ENCODE results near the gene FAM187B.

FAM187B gene

DNA sequence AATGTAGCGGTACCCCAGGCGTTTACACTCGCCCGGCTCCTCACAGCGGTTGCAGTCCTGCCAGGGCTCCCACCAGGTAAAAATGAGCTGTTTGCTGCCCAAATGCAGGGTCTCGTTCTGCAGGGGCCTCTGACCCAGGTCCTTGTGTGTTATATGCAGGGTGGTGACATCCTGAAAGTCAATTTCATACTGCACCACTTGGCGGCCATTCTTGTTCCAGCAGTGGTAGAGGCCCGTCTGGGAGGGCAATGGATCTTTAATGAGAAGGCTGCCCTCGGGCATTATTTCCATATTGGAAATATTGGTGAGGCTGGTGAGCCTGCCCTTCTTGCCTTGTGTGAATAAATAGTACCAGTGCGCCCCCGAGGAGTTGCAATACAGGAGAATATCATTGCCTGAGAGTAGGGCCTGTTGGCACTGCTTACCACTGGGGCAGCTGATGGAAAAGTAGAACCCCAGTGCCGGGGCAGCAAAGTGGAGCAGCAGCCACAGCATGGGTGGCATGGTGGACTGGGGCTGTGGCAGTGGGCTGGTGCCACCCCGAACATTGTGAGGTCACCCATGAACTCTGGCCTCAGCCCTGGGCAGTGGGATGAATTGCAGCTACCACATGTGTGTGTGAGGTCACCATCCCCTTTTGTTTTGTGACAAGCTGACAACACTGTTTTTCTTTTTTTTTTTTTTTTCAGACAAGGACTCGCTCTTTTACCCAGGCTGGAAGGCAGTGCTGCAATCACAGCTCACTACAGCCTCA lies at the start of gene FAM187B:
FAM187B (minus strand) TSS at position 563 of the 754 bp plus-strand sequence; CDS start at position 504, 59 bp downstream.
- DNase-seq, result no peak

DNA sequence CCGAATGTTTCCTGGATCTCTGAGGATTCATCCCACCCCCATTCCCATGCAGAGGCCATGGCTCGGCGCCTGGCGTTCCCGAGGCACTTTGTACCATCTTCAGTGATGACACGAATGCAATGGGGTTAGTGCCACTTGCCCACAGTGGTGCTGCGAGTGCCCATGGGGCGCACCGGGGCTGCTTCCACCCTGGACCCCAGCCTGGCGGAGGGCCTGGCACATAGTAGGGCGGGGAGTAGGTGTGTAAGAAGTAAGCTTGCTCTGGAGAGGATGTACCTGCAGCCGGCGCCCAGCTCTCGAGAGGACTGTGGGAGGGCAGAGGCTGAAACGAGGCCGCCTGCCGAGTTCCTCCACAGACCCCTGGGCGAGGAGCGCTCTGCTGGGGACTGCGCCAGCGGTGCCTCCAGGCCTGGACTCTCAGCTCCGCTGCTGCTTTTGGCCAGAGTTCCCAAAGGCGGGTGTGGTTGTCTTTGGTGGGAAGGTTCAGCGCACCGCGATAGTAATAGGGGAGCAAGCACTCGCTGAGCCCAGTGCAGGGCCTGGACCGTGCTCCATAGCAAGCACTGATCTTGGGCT lies 48.3 kb upstream of the FAM187B start:
- no peak for DNase-seq

DNA sequence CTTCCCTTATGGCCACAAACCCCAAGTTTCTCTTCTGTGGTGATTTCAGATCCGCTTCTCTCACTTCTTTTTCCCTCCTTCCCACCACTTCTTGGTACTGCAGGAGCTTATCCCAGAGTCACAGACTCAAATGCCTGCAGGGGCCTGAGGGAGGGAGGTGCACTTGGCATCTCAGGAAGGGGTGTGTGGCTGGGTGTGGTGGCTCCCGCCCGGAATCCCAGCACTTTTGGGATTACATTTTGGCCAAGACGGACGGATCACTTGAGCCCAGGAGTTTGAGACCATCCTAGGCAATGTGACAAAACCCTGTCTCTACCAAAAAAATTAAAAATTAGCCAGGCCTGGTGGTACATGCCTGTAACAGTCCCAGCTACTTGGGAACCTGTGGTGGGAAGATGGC lies 45.8 kb upstream of the FAM187B start:
- no peak for DNase-seq

DNA sequence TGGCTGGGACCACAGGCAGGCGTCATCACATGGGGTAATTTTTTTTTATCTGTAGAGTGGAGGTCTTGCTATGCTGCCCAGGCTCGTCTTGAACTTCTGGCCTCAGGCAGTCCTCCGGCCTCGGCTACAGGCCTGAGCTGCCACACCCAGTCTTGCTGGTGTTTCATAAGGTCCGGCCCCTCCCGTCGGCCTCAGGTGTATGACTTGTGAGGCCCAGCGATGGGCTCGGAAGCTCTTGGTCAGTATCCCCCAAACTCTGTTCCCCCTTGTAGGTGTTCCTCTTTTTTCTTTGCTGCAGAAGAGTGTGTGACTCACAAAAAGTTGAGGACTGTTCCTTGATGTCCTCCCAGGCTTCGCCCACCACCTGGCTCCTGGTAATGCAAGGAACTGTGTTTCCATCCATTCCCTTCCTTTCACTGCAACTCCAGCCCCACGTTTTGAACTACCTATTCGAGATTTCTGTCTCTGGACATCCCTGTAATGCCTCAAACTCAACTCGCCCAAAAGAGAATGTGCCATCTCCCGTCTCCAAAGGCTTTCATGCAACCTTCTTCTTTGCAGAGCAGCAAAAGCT lies 45.2 kb upstream of the FAM187B start:
- no peak for DNase-seq

DNA sequence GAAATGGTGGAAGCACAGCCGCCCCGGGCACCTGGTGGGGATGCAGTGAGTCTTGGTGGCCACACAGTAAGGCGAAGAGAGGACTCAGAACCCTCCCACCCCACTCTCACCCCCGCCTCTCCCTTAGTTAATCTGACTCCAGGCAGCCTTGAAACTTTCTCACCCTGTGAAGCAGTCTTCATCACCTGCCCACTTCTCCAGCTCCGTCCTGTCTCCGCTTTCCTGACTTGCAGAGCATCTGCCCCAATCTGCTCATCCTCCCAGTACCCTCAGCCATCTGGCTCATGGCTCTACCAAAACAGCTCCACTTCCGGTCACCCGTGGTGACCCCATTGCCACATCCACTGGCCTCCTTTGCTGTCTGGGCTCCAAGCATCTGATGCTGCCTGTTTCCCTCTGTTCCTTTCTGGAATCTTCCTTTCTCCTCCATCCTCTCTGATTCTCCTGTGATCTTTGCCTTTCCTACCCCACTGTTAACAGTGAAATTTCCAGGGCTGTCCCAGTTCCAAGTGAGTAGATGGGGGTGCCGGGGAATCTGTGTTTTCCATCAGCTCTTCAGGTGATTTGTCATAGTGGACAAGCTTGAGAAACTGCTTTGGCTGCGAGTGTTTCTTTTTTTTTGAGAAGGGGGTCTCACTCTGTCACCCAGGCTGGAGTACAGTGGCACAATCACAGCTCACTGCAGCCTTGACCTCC lies 44.6 kb upstream of the FAM187B start:
- DNase-seq, result no peak

DNA sequence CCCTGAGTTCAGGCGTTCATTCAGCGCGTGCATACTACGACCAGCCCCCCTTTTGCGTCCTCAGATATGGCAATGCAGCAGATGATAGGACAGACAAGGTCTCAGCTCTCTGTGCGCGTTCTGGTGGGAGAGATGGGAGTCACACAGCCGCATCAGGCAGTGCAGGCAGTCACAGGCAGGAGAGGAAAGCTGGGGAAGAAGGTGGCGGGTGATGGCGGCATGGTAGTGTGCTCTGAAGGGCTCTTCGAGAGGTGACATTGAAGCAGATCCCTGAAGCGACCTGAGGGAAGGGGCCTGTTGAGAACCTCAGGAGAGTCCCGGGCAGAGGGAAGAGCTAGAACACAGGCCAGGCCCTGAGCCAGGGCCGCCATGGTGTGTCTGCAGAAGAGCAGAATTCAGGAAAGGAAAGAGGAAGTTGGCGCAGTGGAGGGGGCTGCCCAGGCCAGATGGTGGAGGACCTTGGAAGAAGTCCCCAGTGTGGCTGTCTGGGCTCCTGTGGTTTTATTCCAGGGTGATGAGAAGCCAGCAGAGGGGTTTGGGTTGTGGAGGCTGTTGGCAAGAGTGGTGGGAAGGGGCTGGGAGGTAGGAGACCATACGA lies 43.7 kb upstream of the FAM187B start:
- DNase-seq, result no peak

DNA sequence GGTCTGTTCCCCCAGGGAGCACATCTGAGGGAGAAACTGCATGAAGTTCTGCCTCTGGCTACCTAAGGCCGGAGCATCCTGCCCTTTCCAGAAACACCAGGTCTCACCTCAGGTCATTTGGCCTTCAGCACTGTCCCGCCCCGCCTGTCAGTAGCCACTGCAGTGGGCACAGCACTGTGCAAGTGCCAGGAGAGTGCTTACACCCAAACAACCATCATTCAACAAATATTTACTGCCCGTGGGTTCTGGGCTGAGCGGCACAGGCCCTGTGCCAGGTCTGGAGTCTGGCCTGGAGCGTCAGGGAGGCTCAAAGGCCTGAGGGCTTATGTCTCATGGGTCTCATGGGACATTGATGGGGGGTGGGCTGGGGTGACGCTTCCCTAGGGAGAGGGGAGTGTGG lies 43.0 kb upstream of the FAM187B start:
- DNase-seq, result no peak

DNA sequence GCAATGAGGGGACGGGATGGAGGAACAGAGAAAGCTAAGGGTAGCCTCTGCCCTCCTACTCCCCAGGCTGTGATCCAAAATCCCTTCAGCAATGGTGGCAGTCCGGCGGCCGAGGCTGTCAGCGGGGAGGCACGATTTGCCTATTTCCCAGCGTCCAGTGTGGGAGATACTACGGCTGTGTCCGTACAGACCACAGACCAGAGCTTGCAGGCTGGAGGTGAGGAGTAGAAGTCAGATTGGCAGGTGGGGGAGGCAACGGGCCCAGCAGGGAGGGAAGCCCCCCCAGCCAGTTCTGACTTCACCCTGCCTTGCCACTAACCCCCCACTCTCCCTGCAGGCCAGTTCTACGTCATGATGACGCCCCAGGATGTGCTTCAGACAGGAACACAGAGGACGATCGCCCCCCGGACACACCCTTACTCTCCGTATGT lies 41.9 kb upstream of the FAM187B start:
- DNase-seq, result no peak

DNA sequence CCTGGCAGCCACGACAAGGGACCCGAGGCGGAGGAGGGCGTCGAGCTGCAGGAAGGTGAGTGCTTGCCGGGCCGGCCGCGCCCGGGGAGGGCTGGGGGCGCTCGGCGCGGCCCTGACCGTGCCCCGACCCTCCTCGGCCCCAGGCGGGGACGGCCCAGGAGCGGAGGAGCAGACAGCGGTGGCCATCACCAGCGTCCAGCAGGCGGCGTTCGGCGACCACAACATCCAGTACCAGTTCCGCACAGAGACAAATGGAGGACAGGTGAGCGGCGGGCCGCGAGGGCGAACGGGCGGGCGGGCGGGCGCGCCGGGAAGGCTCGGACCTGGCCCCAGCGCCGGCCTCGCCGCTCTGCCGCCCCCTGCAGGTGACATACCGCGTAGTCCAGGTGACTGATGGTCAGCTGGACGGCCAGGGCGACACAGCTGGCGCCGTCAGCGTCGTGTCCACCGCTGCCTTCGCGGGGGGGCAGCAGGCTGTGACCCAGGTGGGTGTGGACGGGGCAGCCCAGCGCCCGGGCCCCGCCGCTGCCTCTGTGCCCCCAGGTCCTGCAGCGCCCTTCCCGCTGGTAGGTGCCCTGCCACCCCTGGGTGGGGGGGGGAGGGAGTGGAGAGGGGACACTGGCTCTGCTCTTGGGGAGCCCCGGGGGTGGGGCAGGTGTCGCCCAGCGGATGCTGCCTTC lies 41.0 kb upstream of the FAM187B start:
- peak; percentile 93 for DNase-seq

DNA sequence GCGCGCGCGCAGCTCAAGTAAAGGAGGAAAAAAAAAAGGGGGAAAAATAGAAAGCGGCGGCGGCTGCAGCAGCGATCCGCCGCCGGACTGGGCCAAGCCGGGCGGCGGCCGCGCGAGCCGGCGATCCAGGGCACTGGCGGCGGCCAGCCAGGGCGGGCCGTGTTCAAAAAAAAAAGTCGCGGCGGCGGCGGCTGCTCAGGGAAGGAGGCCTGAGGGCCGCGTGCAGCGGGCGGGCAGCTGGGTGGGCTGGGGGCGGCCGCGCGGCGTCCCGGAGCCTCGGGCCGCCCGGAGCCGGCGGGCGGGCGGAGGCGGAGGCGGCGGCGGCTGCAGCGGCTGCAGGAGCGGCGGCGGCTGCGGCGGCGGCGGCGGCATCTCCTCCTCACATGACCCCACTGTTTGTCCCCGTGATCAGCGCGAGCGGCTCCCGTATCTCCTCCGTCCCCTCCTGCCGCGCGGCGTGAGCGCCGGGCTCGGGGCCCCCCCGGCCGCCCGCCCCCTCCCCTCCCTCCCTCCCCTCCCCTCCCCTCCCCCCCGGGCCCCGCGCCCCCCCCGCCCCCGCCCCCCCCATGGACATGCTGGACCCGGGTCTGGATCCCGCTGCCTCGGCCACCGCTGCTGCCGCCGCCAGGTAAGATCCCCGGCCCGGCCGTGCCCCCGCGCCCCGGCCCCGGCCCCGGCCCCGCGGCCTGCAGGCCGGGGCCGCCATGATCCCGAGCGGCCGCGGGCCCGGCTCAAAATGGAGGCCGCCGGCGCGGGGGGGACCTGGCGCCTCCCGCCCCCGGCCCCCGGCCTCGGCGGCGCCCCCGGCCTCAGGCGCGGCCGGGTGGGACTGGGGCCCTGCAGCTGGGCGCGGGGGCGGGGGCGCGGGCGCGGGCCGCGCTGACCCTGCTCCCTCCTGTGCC lies 40.2 kb upstream of the FAM187B start, which contains the start of gene USF2:
USF2 (plus strand) TSS at position 427 of the 902 bp plus-strand sequence; CDS start at position 567, 140 bp downstream.
- peak; percentile 79 for DNase-seq

DNA sequence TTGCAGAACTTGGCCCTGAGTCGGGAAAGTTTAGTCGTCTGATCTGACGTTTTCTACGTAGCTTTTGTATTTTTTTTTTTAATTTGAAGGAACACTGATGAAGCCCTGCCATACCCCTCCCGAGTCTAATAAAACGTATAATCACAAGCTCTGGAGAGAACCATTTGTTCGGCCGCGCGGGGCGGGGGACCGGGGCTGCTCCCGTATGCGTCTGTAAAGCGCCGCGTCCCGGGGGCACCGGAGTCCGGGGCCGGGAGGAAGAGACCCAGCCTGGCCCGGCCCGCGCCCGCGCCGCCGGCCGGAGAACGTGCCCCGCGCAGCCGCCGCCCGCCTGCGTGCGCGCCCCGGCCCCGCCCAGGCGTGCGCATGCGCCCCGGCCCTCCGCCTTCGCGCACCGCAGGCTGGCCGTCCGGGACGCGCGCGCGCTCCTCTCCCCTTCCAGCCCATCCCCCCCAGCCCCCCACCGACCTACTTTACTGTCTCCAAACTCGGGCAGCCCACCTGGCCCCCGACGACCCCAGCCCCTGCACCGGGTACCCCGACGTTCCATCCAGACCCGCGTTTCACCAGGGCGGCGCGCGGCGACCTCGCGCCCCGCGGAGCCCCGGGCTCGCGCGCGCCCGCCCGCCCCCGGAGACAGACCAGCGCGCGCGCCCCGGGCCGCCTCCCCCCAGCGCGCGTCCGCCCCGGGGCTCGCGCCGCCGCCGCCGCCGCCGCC lies 39.4 kb upstream of the FAM187B start:
- DNase-seq, result peak; percentile 83

DNA sequence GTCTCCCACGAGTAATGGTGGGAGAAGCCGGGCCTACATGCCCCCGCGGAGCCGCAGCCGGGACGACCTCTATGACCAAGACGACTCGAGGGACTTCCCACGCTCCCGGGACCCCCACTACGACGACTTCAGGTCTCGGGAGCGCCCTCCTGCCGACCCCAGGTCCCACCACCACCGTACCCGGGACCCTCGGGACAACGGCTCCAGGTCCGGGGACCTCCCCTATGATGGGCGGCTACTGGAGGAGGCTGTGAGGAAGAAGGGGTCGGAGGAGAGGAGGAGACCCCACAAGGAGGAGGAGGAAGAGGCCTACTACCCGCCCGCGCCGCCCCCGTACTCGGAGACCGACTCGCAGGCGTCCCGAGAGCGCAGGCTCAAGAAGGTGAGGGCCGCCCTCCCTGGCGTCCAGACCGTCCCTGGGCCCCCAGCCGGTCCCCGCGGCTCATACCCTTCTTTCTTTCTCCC lies 38.8 kb upstream of the FAM187B start:
- peak; percentile 70 for DNase-seq

DNA sequence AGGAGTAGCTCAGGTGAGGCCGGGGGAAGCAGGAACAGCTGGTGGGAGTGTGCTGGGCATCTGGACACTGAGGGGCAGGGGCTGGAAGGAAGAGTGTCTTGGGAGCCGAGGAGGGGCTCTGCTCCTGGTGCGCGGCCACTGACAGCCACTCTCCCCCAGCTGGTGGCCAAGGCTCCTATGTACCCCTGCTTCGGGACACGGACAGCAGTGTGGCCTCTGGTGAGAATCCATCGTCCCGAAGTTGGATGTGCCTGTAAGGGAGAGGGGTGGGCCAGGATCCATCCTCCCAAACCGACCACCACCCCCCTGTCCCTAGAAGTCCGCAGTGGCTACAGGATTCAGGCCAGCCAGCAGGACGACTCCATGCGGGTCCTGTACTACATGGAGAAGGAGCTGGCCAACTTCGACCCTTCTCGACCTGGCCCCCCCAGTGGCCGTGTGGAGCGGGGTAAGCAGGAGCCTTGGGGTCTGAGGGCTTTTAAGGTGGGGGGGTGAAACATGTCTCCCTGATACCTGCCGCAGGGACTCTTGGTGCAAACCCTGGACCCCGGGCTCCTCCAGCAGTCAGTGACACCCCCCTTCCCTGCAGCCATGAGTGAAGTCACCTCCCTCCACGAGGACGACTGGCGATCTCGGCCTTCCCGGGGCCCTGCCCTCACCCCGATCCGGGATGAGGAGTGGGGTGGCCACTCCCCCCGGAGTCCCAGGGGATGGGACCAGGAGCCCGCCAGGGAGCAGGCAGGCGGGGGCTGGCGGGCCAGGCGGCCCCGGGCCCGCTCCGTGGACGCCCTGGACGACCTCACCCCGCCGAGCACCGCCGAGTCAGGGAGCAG lies 38.2 kb upstream of the FAM187B start:
- no peak for DNase-seq

DNA sequence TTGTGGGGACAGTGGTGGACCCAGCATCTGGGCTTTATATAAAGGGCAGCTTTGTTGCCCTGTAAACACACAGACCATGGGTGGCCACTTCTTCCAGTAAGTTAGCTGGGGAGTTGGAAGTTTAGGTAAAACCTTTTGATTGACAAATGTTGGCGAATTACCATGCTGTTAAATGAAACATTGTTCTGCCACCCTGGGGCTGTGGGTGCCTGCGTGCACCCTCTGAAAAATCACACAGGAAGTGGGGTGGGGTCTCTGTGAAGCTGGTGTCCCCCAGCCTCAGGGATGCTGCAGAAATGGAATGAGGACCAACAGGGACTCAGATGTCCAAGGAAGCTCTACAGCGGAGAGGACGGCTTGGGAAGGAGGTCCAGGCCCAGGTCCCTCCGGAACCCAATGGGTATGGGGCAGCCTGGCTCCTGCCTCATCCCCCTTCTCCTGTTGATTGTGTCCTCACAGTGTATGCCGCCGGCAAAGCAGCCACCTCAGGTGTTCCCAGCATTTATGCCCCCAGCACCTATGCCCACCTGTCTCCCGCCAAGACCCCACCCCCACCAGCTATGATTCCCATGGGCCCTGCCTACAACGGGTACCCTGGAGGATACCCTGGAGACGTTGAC lies 37.5 kb upstream of the FAM187B start:
- no peak for DNase-seq

DNA sequence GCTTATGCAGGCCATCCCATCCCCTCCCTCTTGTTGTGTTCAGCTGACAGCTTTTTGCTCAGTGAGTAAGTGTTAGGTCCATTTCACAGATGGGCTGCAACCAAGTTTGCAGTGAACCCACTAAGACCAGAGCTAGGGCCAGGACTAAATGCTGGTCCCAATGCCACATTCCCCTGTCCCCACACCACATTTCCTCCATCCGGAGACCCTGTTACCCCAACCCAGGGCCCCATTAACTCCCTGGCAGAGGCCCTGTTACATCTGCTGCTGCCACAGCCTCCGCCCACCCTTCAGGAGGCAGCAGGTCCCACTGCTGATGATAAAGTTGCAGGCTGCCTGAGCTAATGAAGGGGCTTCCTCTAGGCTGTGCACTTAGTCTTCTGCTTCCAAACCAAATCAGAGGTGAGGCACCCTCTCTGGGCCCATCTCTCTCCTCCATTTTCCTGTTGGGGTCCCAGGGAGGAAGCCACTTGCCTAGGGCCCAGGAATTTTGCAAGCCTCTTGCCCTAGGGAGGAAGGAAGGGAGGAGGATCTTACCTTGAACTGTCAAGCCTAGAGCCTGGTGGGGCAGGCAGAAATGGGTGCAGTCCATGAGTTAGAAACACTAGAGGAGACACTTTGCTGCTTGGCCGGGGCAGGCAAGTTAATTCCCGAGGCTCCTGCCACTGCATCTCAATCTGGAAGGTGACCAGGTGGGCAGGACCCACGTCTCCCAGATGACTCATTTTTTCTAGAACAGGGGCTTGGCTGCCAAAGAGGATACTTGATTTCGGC lies 36.8 kb upstream of the FAM187B start:
- no peak for DNase-seq

DNA sequence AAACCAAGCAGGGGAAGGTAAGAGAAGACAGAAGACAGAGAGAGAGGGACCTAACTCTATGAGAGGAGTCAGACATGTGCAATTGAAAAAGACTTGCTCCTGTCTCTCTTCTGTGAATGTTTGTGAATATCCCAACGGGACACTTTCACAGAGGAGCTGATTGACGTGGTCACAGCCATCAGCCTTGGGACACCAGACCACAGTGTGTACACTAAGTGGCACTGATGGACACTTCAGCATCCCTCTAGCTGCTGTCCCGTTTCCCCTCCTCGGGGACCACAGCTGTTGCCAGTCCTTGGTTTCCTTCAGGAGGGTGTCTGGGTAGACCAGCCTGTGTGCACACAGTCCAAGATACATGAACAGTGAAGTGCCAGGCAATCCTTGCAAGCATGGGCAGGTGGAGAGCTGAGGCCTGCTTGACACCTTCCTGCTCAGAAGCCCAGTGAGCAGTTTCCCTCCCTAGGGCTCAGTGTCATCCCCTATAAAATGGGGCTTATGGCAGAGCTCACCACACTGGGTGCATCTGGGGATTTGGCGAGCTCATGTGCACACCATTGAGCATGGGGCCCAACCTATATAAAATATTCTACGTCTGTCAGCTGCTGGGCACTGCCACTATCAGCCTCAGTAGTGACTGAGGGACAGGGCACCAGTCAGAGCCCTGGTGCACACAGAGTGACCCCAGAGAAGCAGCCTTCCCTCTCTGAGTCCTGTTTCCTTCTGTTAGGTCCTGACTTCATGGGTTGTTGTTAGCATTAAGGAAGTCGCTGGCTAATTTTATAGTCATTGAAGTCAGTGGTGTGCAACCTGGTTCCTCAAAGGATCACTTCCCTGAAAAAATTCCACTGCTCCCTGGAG lies 36.0 kb upstream of the FAM187B start:
- DNase-seq, result peak; percentile 27

DNA sequence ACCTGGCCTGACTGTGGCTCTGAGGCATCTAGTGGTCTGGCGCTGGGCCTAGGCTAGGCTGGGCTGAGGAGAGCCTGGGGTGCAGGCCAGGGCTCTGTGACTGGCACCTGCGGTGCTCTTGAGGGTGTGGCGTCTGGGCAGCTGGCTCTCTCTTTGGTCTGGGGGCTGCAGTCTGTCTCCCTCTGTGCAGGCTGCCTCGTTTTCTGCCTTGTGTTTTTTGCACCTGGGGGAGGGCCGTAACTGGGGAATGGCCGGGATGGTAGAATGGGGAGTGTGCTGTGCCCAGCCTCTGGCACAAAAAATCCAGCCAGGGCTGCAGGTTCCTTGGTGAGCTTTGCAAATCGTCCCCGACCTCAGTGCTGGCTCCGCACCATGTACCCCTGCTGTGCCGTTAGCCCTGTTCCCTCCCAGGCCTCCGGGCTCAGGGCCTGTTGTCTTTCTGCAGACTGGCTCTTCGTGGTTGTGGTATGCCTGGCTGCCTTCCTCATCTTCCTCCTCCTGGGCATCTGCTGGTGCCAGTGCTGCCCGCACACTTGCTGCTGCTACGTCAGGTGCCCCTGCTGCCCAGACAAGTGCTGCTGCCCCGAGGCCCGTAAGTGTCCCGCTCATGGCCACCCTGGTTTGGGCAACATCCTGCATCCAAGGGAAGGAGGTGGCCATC lies 33.7 kb upstream of the FAM187B start:
- no peak for DNase-seq

All from right hindlimb (tissue), 1 donor.